ENCODE results near the gene BIRC5.

Gene BIRC5

GRCh38 chr17:78227455-78227916 lies 13.4 kb downstream of the BIRC5 start:
- no peak overlapping the region for H3K4me3 ChIP-seq (IDR thresholded peaks at IDR 0.05; ENCODE audit: insufficient read depth, low read depth, low read length)
- no peak overlapping the region for H3K27ac ChIP-seq
- no peaks in the 10 kb centered on the region for H3K79me2 ChIP-seq (ENCODE audit: insufficient read depth, low read depth)
- no peak overlapping the region for H3K4me2 ChIP-seq
- peaks cover 23% of the 10 kb centered on the region for H3K4me1 ChIP-seq (ENCODE audit: low read depth, poor library complexity, severe bottlenecking)
- peaks cover 12% of the 10 kb centered on the region; the same call in 1 of the 2 replicates for H3K36me3 ChIP-seq (ENCODE audit: insufficient read depth)
- no peak for TF ChIP-seq CTCF (conservative IDR thresholded peaks at IDR 0.05; ENCODE audit: low read depth, low read length)
- no peak overlapping the region for H2AFZ ChIP-seq (ENCODE audit: low read depth)
- no peaks in the 10 kb centered on the region for H3K27me3 ChIP-seq (ENCODE audit: insufficient read depth, low read depth)
- H4K20me1 ChIP-seq (ENCODE audit: insufficient read depth) = no peaks in the 10 kb centered on the region
- no peak overlapping the region for H3K9ac ChIP-seq

DNA sequence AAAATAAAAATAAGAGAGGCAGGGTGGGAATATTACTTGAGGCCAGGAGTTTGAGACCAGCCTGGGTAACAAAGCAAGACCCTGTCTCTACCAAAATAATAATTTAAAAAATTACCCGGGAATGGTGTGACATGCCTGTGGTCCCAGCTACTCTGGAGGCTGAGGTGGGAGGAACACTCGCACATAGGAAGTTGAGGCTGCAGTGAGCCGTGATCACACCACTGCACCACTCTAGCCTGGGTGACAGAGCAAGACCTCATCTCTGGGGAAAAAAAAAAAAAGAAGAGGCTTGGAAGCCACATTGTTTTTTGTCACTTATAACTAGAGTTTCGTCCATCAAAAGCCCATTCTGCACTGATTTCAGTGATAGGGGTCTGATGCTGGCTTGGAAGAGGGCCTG lies 14.1 kb downstream of the BIRC5 start:
- H3K27ac ChIP-seq = no peak overlapping the region
- no peak for TF ChIP-seq CTCF (conservative IDR thresholded peaks at IDR 0.05; ENCODE audit: low read depth, low read length)
- no peak overlapping the region for H2AFZ ChIP-seq (ENCODE audit: low read depth)
- H3K27me3 ChIP-seq (ENCODE audit: insufficient read depth, low read depth) = no peaks in the 10 kb centered on the region
- H3K36me3 ChIP-seq (ENCODE audit: insufficient read depth) = peaks cover 8% of the 10 kb centered on the region; the same call in 1 of the 2 replicates
- no peak overlapping the region for H3K9ac ChIP-seq
- H3K4me3 ChIP-seq (IDR thresholded peaks at IDR 0.05; ENCODE audit: insufficient read depth, low read depth, low read length) = no peak overlapping the region
- no peak overlapping the region for H3K4me2 ChIP-seq
- no peaks in the 10 kb centered on the region for H4K20me1 ChIP-seq (ENCODE audit: insufficient read depth)
- H3K4me1 ChIP-seq (ENCODE audit: low read depth, poor library complexity, severe bottlenecking) = peaks cover 23% of the 10 kb centered on the region
- H3K79me2 ChIP-seq (ENCODE audit: insufficient read depth, low read depth) = no peaks in the 10 kb centered on the region

GRCh38 chr17:78230252-78230962 lies 16.4 kb downstream of the BIRC5 start:
- H3K4me3 ChIP-seq (IDR thresholded peaks at IDR 0.05; ENCODE audit: insufficient read depth, low read depth, low read length) = no peak overlapping the region
- no peak overlapping the region; the same call in 1 of the 2 replicates for H3K9ac ChIP-seq
- TF ChIP-seq CTCF (conservative IDR thresholded peaks at IDR 0.05; ENCODE audit: low read depth, low read length) = no peak
- peaks cover 23% of the 10 kb centered on the region for H3K4me1 ChIP-seq (ENCODE audit: low read depth, poor library complexity, severe bottlenecking)
- H3K4me2 ChIP-seq = peak overlapping the region; percentile 79
- no peaks in the 10 kb centered on the region for H3K36me3 ChIP-seq (ENCODE audit: insufficient read depth)
- H3K27me3 ChIP-seq (ENCODE audit: insufficient read depth, low read depth) = no peaks in the 10 kb centered on the region
- peak overlapping the region; percentile 75; the same call in 1 of the 2 replicates for H2AFZ ChIP-seq (ENCODE audit: low read depth)
- H4K20me1 ChIP-seq (ENCODE audit: insufficient read depth) = no peaks in the 10 kb centered on the region
- no peaks in the 10 kb centered on the region for H3K79me2 ChIP-seq (ENCODE audit: insufficient read depth, low read depth)
- H3K27ac ChIP-seq = no peak overlapping the region; the same call in 1 of the 2 replicates

GRCh38 chr17:78230996-78231935 lies 17.2 kb downstream of the BIRC5 start, which contains the start of gene TMEM235:
TSS of gene TMEM235 (plus strand) at chr17:78231631. CDS start at chr17:78232024, 393 bp downstream.
- no peak within 1 kb of the TSS; the same call in 1 of the 2 replicates for H3K9ac ChIP-seq
- H3K4me3 ChIP-seq (IDR thresholded peaks at IDR 0.05; ENCODE audit: insufficient read depth, low read depth, low read length) = no peak within 1 kb of the TSS
- H4K20me1 ChIP-seq (ENCODE audit: insufficient read depth) = no peaks in the 10 kb centered on the region
- H2AFZ ChIP-seq (ENCODE audit: low read depth) = peak within 1 kb of the TSS; percentile 75; the same call in 1 of the 2 replicates
- no peak within 1 kb of the TSS; the same call in 1 of the 2 replicates for H3K27ac ChIP-seq
- TF ChIP-seq CTCF (conservative IDR thresholded peaks at IDR 0.05; ENCODE audit: low read depth, low read length) = no peak
- H3K36me3 ChIP-seq (ENCODE audit: insufficient read depth) = no peaks in the 10 kb centered on the region
- H3K4me1 ChIP-seq (ENCODE audit: low read depth, poor library complexity, severe bottlenecking) = peaks cover 23% of the 10 kb centered on the region
- H3K4me2 ChIP-seq = peak within 1 kb of the TSS; percentile 79
- no peaks in the 10 kb centered on the region for H3K79me2 ChIP-seq (ENCODE audit: insufficient read depth, low read depth)
- H3K27me3 ChIP-seq (ENCODE audit: insufficient read depth, low read depth) = no peaks in the 10 kb centered on the region
